ENCODE results near the gene NUP214. TPM values are rescaled to one million over a fixed set of nuclear protein-coding genes. Genes with fewer than 3 reads are reported as not detected.
"Not testable (repeated sequence)": the region's sequence is repeated elsewhere in the genome, so short reads cannot be mapped to it uniquely, and the experiment has no call there.

The NUP214 gene
- total RNA-seq, 1 experiment from 2014 or later, result 10.8 TPM

GRCh38 chr9:131237931-131238401, 112.6 kb downstream of the NUP214 start:
- no peaks in the 10 kb centered on the region for H3K9me3 ChIP-seq (replicated peaks)
- peaks cover 13% of the 10 kb centered on the region for H3K4me1 ChIP-seq (replicated peaks)
- DNase-seq (ENCODE audit: low read depth in 1 of 2, low spot score in 2 of 2), result peak; percentile 36 to 68
- H3K4me3 ChIP-seq, result no peak overlapping the region
- peak overlapping the region; percentile 23 for H3K27ac ChIP-seq
- peaks cover 9% of the 10 kb centered on the region; the same call in 1 of the 2 replicates for H3K36me3 ChIP-seq
- H3K27me3 ChIP-seq (replicated peaks), result no peaks in the 10 kb centered on the region

- peak in 1 of 2 experiments; percentile 32 for DNase-seq (ENCODE audit: low read depth in 1 of 2, low spot score in 2 of 2)
- Histone ChIP-seq H3K4me3 (no peak overlapping the region), H3K27ac (peak overlapping the region; percentile 23)
These were observed 113.1 kb downstream of the NUP214 start for GRCh38 chr9:131238402-131239021.

GRCh38 chr9:131239161-131239975, 114.0 kb downstream of the NUP214 start:
- Histone ChIP-seq H3K4me1 (replicated peaks) (peaks cover 13% of the 10 kb centered on the region), H3K27ac (no peak overlapping the region), H3K9me3 (replicated peaks) (no peaks in the 10 kb centered on the region), H3K36me3 (0 out of 2 replicates have a peak, but pooled peaks cover 2% of the 10 kb centered on the region), H3K27me3 (replicated peaks) (no peaks in the 10 kb centered on the region), H3K4me3 (no peak overlapping the region)
- DNase-seq (ENCODE audit: low read depth in 1 of 2, low spot score in 2 of 2), result no peak

More at GRCh38 chr9:131238402-131239021, 113.1 kb downstream of the NUP214 start:
- Histone ChIP-seq H3K27me3 (replicated peaks) (no peaks in the 10 kb centered on the region), H3K36me3 (peaks cover 9% of the 10 kb centered on the region; the same call in 1 of the 2 replicates), H3K9me3 (replicated peaks) (no peaks in the 10 kb centered on the region), H3K4me1 (replicated peaks) (peaks cover 13% of the 10 kb centered on the region)

- H3K4me1 ChIP-seq (replicated peaks), result peaks cover 13% of the 10 kb centered on the region
- H3K4me3 ChIP-seq, result no peak overlapping the region
- no peak overlapping the region for H3K27ac ChIP-seq
- no peaks in the 10 kb centered on the region for H3K36me3 ChIP-seq
- H3K9me3 ChIP-seq (replicated peaks), result no peaks in the 10 kb centered on the region
- no peaks in the 10 kb centered on the region for H3K27me3 ChIP-seq (replicated peaks)
- no peak for DNase-seq (ENCODE audit: low read depth in 1 of 2, low spot score in 2 of 2)
These were observed 114.9 kb downstream of the NUP214 start for GRCh38 chr9:131240047-131240921.

- H3K27ac ChIP-seq; H3K36me3 ChIP-seq; H3K4me3 ChIP-seq; H3K9me3 ChIP-seq (replicated peaks); H3K4me1 ChIP-seq (replicated peaks); DNase-seq (ENCODE audit: low read depth in 1 of 2, low spot score in 2 of 2): not testable (repeated sequence)
- peaks cover 11% of the 10 kb centered on the region for H3K27me3 ChIP-seq (replicated peaks)
These were observed 118.9 kb downstream of the NUP214 start for GRCh38 chr9:131244331-131244730.

- DNase-seq (ENCODE audit: low read depth in 1 of 2, low spot score in 2 of 2), result no peak
- H3K9me3 ChIP-seq (replicated peaks), result no peaks in the 10 kb centered on the region
- no peaks in the 10 kb centered on the region for H3K36me3 ChIP-seq
- H3K4me1 ChIP-seq (replicated peaks), result no peaks in the 10 kb centered on the region
- no peak overlapping the region for H3K27ac ChIP-seq
- H3K4me3 ChIP-seq, result no peak overlapping the region
- peaks cover 11% of the 10 kb centered on the region for H3K27me3 ChIP-seq (replicated peaks)
These were observed 121.2 kb downstream of the NUP214 start for GRCh38 chr9:131246618-131247017.

GRCh38 chr9:131252120-131252519, 126.7 kb downstream of the NUP214 start:
- no peaks in the 10 kb centered on the region for H3K9me3 ChIP-seq (replicated peaks)
- no peaks in the 10 kb centered on the region for H3K36me3 ChIP-seq
- H3K4me1 ChIP-seq (replicated peaks), result peaks cover 8% of the 10 kb centered on the region
- no peak overlapping the region for H3K4me3 ChIP-seq
- peaks cover 5% of the 10 kb centered on the region for H3K27me3 ChIP-seq (replicated peaks)
- no peak for DNase-seq (ENCODE audit: low read depth in 1 of 2, low spot score in 2 of 2)
- no peak overlapping the region for H3K27ac ChIP-seq

GRCh38 chr9:131253891-131254491, 128.6 kb downstream of the NUP214 start:
- no peaks in the 10 kb centered on the region for H3K9me3 ChIP-seq (replicated peaks)
- H3K27me3 ChIP-seq (replicated peaks), result no peaks in the 10 kb centered on the region
- no peak overlapping the region for H3K4me3 ChIP-seq
- no peaks in the 10 kb centered on the region for H3K36me3 ChIP-seq
- DNase-seq (ENCODE audit: low read depth in 1 of 2, low spot score in 2 of 2), result no peak
- peaks cover 8% of the 10 kb centered on the region for H3K4me1 ChIP-seq (replicated peaks)
- H3K27ac ChIP-seq, result no peak overlapping the region

- H3K27ac ChIP-seq, result no peak overlapping the region
- no peaks in the 10 kb centered on the region for H3K36me3 ChIP-seq
- no peak overlapping the region for H3K4me3 ChIP-seq
- no peak for DNase-seq (ENCODE audit: low read depth in 1 of 2, low spot score in 2 of 2)
- peaks cover 8% of the 10 kb centered on the region for H3K4me1 ChIP-seq (replicated peaks)
- no peaks in the 10 kb centered on the region for H3K27me3 ChIP-seq (replicated peaks)
- H3K9me3 ChIP-seq (replicated peaks), result no peaks in the 10 kb centered on the region
These were observed 129.2 kb downstream of the NUP214 start for GRCh38 chr9:131254626-131255025.

GRCh38 chr9:131255676-131256197, 130.4 kb downstream of the NUP214 start:
- Histone ChIP-seq H3K4me3 (no peak overlapping the region), H3K27me3 (replicated peaks) (no peaks in the 10 kb centered on the region), H3K36me3 (no peaks in the 10 kb centered on the region), H3K27ac (no peak overlapping the region), H3K4me1 (replicated peaks) (peaks cover 8% of the 10 kb centered on the region), H3K9me3 (replicated peaks) (no peaks in the 10 kb centered on the region)
- DNase-seq (ENCODE audit: low read depth in 1 of 2, low spot score in 2 of 2), result no peak

GRCh38 chr9:131257266-131258025, 132.1 kb downstream of the NUP214 start:
- no peak overlapping the region for H3K27ac ChIP-seq
- no peaks in the 10 kb centered on the region for H3K9me3 ChIP-seq (replicated peaks)
- H3K4me1 ChIP-seq (replicated peaks), result peaks cover 8% of the 10 kb centered on the region
- H3K27me3 ChIP-seq (replicated peaks), result no peaks in the 10 kb centered on the region
- H3K4me3 ChIP-seq, result no peak overlapping the region
- H3K36me3 ChIP-seq, result no peaks in the 10 kb centered on the region
- DNase-seq (ENCODE audit: low read depth in 1 of 2, low spot score in 2 of 2), result no peak

GRCh38 chr9:131258186-131258585, 132.8 kb downstream of the NUP214 start:
- H3K27ac ChIP-seq, result no peak overlapping the region
- H3K9me3 ChIP-seq (replicated peaks), result no peaks in the 10 kb centered on the region
- H3K27me3 ChIP-seq (replicated peaks), result no peaks in the 10 kb centered on the region
- H3K36me3 ChIP-seq, result no peaks in the 10 kb centered on the region
- peaks cover 8% of the 10 kb centered on the region for H3K4me1 ChIP-seq (replicated peaks)
- H3K4me3 ChIP-seq, result no peak overlapping the region
- no peak for DNase-seq (ENCODE audit: low read depth in 1 of 2, low spot score in 2 of 2)

All from SJSA1 (cell line).